AG10803 (cell line): ENCODE results near the gene GADL1.

Experiments
- DNase-seq: peaks from one replicate; pipeline ENCODE4 v3.0.0; 2010; ENCODE audit warnings: low read depth
- H3K4me3 ChIP-seq: 2 replicates; pipeline ENCODE4 v1.5.1; 2011; ENCODE audit warnings: mild to moderate bottlenecking, low read length, control low read depth
- CTCF ChIP-seq: conservative IDR thresholded peaks from 2 replicates; pipeline ENCODE4 v1.5.1; 2011; ENCODE audit warnings: mild to moderate bottlenecking, low read length, control low read depth, inconsistent platforms

The GADL1 gene

GRCh38 chr3:30742796-30743619, 151.5 kb downstream of the GADL1 start:
- no peak for TF ChIP-seq CTCF
- no peak for DNase-seq
- no peak overlapping the region for H3K4me3 ChIP-seq

GRCh38 chr3:30741889-30742288, 152.6 kb downstream of the GADL1 start:
- DNase-seq: no peak
- no peak overlapping the region for H3K4me3 ChIP-seq
- TF ChIP-seq CTCF: no peak

GRCh38 chr3:30738605-30739004, 155.9 kb downstream of the GADL1 start:
- TF ChIP-seq CTCF: no peak
- H3K4me3 ChIP-seq: no peak overlapping the region
- DNase-seq: no peak

- no peak overlapping the region for H3K4me3 ChIP-seq
- no peak for DNase-seq
- TF ChIP-seq CTCF: no peak
Observed at GRCh38 chr3:30737743-30738499, 156.5 kb downstream of the GADL1 start.

- no peak for DNase-seq
- H3K4me3 ChIP-seq: no peak overlapping the region
- no peak for TF ChIP-seq CTCF
Observed at GRCh38 chr3:30733696-30734095, 160.8 kb downstream of the GADL1 start.

GRCh38 chr3:30733209-30733608, 161.3 kb downstream of the GADL1 start:
- no peak overlapping the region for H3K4me3 ChIP-seq
- no peak for DNase-seq

More at GRCh38 chr3:30733209-30733608, 161.3 kb downstream of the GADL1 start:
- TF ChIP-seq CTCF: no peak
